Keratinocyte (primary cell): ENCODE data around the gene UMODL1.

Experiments
- EZH2 ChIP-seq: IDR thresholded peaks from one replicate; pipeline ENCODE4 v1.6.1; 2012; ENCODE audit warnings: inconsistent platforms, mild to moderate bottlenecking, low read length, moderate library complexity
- TF ChIP-seq, protein P1 (sequence below), 3 experiments: IDR thresholded peaks in 1 of 3; conservative IDR thresholded peaks in 1 of 3; optimal IDR thresholded peaks in 1 of 3; 2 replicates in 2 of 3; 3 replicates in 1 of 3; pipeline versions ENCODE3 to v1.5.1; 2011; ENCODE audit warnings: low read length in 3 of 3, mild to moderate bottlenecking in 3 of 3, moderate library complexity in 2 of 3, control low read depth in 1 of 3, inconsistent platforms in 1 of 3; ENCODE audit not compliant: insufficient read depth in 2 of 3; ENCODE audit errors: extremely low read depth in 1 of 3

DNA sequence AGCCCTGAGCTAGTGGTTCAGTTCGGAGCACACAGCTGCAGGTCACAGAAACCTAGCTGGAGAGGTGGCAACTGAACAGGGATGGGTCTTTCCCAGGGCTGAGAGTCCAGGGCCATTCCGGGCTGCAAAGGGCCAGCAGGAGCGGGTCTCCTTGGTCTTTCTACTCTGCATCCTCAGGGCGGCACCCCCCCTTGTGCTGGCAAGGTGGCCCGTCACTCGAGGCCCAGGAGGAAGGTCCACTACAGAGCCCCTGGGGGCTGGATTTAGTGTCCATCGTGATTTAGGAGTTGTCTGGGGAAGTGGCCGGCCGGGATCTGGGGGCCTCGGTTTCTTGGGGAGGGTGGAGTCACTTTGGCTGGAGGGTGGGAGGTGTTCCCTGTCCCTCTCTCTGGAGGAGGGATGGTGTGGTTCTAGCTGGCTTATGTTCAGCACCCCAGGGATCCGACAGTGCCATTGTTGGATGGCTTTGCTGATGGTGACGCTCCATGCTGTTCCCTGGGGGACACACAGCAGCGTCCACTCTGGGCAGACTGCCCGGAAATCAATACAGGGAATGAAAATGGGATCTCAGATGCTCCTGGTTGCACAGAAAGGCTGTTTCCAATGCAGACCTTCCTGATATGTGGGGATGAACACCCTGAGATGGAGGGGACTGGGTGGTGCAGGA is 64.4 kb downstream of the UMODL1 start:
- TF ChIP-seq, protein P1, sequence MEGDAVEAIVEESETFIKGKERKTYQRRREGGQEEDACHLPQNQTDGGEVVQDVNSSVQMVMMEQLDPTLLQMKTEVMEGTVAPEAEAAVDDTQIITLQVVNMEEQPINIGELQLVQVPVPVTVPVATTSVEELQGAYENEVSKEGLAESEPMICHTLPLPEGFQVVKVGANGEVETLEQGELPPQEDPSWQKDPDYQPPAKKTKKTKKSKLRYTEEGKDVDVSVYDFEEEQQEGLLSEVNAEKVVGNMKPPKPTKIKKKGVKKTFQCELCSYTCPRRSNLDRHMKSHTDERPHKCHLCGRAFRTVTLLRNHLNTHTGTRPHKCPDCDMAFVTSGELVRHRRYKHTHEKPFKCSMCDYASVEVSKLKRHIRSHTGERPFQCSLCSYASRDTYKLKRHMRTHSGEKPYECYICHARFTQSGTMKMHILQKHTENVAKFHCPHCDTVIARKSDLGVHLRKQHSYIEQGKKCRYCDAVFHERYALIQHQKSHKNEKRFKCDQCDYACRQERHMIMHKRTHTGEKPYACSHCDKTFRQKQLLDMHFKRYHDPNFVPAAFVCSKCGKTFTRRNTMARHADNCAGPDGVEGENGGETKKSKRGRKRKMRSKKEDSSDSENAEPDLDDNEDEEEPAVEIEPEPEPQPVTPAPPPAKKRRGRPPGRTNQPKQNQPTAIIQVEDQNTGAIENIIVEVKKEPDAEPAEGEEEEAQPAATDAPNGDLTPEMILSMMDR (optimal IDR thresholded peaks at IDR 0.05 in 1 of 3, IDR thresholded peaks at IDR 0.05 in 1 of 3, conservative IDR thresholded peaks at IDR 0.05 in 1 of 3; ENCODE audit: extremely low read depth in 1 of 3, insufficient read depth in 2 of 3, low read length in 3 of 3): no peak
- TF ChIP-seq EZH2: no peak
